ENCODE results near the gene GPC4. TPM values are rescaled to one million over a fixed set of nuclear protein-coding genes. Genes with fewer than 3 reads are reported as not detected.

Gene GPC4
- not detected for total RNA-seq

DNA sequence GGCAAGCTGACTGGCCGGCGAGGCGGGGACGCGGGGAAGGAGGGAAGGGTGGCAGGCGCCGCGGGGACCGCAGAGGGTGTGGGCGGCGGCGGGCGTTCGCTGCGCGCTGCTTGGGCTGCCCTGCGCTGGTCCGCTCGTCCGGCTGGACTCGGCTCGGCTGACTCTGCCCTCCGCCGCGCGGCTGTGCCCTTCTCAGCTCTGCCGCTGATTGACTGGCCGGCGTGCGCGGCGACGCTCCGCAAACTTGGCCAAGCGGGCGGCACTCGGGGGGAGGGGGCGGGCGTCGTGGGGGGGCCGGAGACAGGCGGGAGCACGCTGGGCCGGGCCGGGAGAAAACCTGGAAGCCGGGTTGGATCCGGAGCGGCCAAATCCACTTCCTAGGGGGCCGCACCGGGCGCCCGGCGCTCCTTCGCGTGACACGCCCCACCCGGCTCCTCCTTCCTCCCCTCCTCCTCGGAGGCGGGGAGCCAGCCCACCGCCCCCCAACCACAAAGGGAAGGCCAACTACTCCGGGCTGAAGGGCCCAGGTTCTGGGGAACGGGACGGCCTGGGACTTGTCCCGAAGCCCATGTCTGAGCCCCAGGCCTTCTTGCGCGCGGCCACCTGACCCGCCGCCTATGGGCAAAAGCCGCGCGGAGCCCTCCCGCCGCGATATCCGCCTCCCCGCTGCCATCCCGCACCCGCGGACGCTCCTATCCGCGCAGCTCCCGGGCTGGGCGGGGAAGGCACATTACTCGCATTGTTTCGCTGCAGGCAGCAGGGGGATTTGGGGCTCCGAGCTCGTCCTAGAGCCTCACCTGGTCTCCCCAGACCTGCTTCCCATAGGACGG is at the start of gene GPC4:
Gene GPC4 (minus strand): TSS at position 214 of the 830 bp plus-strand sequence. CDS start 524 bp downstream, outside the sequence.
- ChIA-PET CTCF (no interaction called here), POLR2A (no interaction called here)

DNA sequence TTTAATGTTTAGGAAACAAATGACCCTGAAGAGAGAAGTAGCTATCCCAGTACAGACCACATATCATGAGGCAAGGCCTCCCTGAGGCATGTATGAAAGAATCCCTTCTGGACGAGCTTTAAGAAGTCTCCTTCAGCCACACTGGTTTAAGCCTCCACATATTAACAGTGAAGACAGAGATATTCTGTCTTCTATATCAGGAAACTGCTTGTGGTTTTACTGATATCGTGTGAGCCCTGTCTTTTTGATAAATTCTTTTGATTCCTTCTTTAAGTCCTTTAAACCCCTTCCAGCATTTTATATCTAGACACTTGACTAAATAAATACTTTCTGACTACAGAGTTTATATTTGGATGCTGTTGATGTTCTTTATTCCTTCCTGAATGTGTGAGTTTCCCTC is 45.9 kb upstream of the GPC4 start:
- ChIA-PET CTCF (no interaction called here), POLR2A (no interaction called here)

GRCh38 chrX:133454924-133455323 is 39.6 kb upstream of the GPC4 start:
- CTCF ChIA-PET, result no interaction called here
- POLR2A ChIA-PET, result no interaction called here

DNA sequence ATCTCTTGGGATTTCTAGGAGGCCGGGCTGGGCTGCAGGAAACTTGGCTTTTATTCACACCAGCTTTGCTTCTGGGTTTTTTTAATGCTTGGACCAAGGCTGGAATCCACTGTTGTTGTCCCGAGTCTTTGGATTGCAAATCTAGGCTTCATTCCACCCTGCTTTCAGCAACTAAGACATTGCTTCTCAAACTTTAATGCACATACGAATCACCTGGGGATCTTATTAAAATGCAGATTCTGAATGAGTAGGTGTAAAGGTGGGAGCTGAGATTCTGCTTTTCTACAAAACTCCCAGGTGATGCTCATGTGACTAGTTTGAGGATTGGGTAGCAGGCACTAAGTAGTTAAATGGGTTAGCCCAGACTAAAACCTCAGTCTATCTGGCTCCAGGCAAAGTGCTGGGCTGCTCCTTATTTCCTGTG is 39.2 kb upstream of the GPC4 start:
- ChIA-PET CTCF (no interaction called here), POLR2A (no interaction called here)

- CTCF ChIA-PET, result no interaction called here
Observed at GRCh38 chrX:133448512-133449076, 33.3 kb upstream of the GPC4 start.

GRCh38 chrX:133444952-133445831 is 29.9 kb upstream of the GPC4 start:
- CTCF ChIA-PET, result no interaction called here
- POLR2A ChIA-PET, result no interaction called here

More at GRCh38 chrX:133448512-133449076, 33.3 kb upstream of the GPC4 start:
- POLR2A ChIA-PET, result no interaction called here

DNA sequence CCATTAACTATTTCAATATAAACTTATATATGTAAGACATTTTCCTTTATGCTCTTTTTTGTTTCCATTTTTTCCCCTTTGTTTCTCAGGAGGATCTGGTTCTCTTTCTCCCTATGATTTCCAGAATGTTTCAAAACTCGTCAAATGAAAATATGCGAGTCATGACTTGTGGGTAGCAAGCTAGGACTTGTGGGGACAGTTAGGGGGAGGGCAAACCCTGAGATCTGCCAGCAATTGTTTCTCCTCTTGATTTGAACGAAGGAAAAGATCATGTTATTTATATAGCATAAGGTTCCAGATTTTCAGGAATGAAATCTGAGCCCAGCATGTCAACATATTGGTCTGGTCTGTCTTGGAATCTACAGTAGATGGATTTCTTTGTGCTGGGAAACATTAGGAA is 28.9 kb upstream of the GPC4 start:
- CTCF ChIA-PET, result no interaction called here
- POLR2A ChIA-PET, result no interaction called here

- CTCF ChIA-PET, result interaction anchor here (0.6 kb wide), 1 partner anchor 337 kb away, joined by 5 read pairs; no protein-coding TSS in a partner anchor
- POLR2A ChIA-PET, result no interaction called here
Observed at GRCh38 chrX:133440797-133441163, 25.5 kb upstream of the GPC4 start.

- CTCF ChIA-PET, result interaction anchor here (0.6 kb wide), 1 partner anchor 336 kb away, joined by 5 read pairs; no protein-coding TSS in a partner anchor
- POLR2A ChIA-PET, result no interaction called here
Observed at GRCh38 chrX:133440081-133440796, 24.9 kb upstream of the GPC4 start.

DNA sequence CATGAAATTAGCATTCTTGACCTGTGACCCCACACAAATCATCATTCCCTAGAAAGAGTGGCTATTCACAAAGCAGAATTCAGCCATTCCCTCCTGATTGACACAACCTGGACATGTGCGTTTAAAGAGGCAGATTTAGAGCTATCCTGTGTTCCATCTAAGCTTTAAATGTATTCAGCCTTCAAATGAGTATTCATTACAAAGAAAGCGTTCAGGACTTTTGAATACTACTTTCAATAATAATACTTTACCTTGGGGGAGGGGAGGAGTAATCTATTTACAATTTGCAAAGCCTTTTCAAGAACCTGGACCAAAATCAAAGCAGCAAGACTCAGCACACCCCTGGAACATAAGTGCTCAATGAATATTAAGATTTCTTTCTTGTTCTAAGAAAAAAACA is 22.5 kb upstream of the GPC4 start:
- CTCF ChIA-PET, result no interaction called here
- POLR2A ChIA-PET, result no interaction called here

GRCh38 chrX:133437356-133437755 is 22.1 kb upstream of the GPC4 start:
- CTCF ChIA-PET, result no interaction called here
- POLR2A ChIA-PET, result no interaction called here

DNA sequence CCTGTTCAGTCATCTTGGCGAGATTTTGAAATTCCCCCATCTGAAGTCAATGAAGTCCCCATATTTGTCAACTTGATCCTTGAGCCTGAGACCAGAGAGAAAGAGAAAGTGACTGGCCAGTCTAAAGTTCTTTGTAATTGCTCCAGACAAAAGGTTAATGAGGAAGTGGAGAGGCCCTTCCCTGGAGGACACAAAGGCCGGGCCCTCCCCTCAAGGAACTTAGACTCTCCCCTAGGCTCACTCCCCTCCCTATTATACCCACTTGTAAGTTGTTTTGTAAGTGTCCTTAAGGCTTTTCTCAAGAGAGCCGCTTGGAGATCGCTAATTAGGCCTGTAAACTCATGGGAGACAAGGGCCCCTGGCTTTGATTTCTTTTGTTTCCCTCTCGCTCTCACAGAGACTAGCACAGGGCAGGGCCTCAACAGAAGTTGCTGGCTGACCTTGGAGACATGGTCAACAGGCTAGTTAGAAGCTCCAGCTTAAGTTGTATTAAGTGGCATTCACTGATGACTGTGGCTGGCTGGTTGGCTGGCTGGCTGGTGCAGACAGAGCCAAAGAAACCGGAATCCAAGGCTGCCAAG is 20.3 kb upstream of the GPC4 start:
- CTCF ChIA-PET, result no interaction called here
- POLR2A ChIA-PET, result no interaction called here

- POLR2A ChIA-PET, result no interaction called here
- CTCF ChIA-PET, result no interaction called here
Observed at GRCh38 chrX:133434197-133434820, 19.0 kb upstream of the GPC4 start.

DNA sequence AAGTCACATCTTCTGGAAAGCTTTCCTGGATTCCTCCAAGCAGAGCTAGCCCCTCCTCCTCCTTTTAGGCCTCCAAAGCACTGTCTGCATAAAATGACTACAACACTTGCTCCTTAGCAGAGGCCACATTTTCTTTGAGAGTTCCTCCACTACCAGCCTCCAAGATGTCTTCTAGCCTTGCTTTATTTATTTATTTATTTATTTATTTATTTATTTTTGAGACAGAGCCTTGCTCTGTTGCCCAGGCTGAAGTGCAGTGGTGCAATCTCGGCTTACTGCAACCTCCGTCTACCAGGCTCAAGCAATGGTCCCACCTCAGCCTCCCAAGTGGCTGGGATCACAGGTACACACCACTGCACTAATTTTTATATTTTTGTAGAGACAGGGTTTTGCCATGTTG is 4.6 kb upstream of the GPC4 start:
- POLR2A ChIA-PET, result no interaction called here
- CTCF ChIA-PET, result interaction anchor here (0.7 kb wide), 1 partner anchor 12 kb away, joined by 3 read pairs; no protein-coding TSS in a partner anchor

- CTCF ChIA-PET, result no interaction called here
- POLR2A ChIA-PET, result no interaction called here
Observed at GRCh38 chrX:133418588-133418987, 3.3 kb upstream of the GPC4 start.

- ChIA-PET CTCF (no interaction called here), POLR2A (no interaction called here)
Observed at GRCh38 chrX:133417364-133417763, 2.1 kb upstream of the GPC4 start.

- ChIA-PET CTCF (no interaction called here), POLR2A (no interaction called here)
Observed at GRCh38 chrX:133414406-133415275, 648 bp downstream of the GPC4 start.

- POLR2A ChIA-PET, result interaction anchor here (0.5 kb wide), 1 partner anchor 462 kb away, joined by 3 read pairs; no protein-coding TSS in a partner anchor
- CTCF ChIA-PET, result no interaction called here
Observed at GRCh38 chrX:133413218-133413925, 1.9 kb downstream of the GPC4 start.

Data from activated CD8-positive, alpha-beta memory T cell treated with anti-CD3 and anti-CD28 coated beads for 36 hours (primary cell).